ENCODE results near the gene RBM22. TPM values are rescaled to one million over a fixed set of nuclear protein-coding genes. Genes with fewer than 3 reads are reported as not detected.

RBM22 gene
- polyA plus RNA-seq, 1 donor from 2014 or later, result 67.9 TPM

DNA sequence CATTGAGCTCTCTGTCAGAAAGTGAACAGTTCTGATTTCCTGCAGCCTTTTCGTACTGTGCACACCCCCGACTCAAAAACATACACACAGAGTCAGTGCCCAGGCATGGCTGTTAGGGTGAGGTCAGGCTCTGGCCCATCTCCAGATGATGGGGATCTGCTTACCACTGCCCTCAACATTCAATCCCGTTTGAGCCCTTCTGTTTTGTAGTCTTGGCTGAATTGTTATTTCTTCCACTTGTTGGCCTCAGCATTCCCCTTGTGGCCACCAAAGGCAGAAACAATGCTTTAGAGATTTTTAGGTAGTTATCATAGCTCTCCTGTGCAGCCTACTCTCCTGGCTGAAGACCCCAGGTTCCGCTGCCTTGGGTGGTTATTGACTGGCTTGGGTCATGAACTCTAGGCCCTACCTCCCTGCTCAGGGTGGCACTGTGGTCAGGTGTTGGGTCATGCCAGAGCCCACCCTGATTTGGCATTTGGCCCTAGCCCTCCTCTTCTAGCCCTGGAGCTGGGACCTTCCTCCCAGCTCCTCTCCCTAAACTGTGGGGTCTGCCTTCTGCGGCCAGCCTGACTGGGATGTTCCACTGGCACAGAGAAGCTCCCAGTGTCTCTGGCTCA is 47.6 kb downstream of the RBM22 start:
- no peaks in the 10 kb centered on the region for H3K27me3 ChIP-seq (ENCODE audit: insufficient read depth, low read depth, low read length)
- no peaks in the 10 kb centered on the region for H3K36me3 ChIP-seq (ENCODE audit: insufficient read depth, low read length)
- H4K20me1 ChIP-seq (ENCODE audit: insufficient read depth), result no peaks in the 10 kb centered on the region
- no peaks in the 10 kb centered on the region for H3F3A ChIP-seq (ENCODE audit: insufficient read depth, low read length, poor library complexity, severe bottlenecking)
- no peak for TF ChIP-seq MXI1 (conservative IDR thresholded peaks at IDR 0.05; ENCODE audit: poor library complexity, severe bottlenecking)
- TF ChIP-seq, protein P1, sequence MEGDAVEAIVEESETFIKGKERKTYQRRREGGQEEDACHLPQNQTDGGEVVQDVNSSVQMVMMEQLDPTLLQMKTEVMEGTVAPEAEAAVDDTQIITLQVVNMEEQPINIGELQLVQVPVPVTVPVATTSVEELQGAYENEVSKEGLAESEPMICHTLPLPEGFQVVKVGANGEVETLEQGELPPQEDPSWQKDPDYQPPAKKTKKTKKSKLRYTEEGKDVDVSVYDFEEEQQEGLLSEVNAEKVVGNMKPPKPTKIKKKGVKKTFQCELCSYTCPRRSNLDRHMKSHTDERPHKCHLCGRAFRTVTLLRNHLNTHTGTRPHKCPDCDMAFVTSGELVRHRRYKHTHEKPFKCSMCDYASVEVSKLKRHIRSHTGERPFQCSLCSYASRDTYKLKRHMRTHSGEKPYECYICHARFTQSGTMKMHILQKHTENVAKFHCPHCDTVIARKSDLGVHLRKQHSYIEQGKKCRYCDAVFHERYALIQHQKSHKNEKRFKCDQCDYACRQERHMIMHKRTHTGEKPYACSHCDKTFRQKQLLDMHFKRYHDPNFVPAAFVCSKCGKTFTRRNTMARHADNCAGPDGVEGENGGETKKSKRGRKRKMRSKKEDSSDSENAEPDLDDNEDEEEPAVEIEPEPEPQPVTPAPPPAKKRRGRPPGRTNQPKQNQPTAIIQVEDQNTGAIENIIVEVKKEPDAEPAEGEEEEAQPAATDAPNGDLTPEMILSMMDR (IDR thresholded peaks at IDR 0.05; ENCODE audit: poor library complexity, severe bottlenecking), result no peak
- no peak for TF ChIP-seq EZH2 (IDR thresholded peaks at IDR 0.05; ENCODE audit: borderline replicate concordance, insufficient read depth, low read length, poor library complexity, severe bottlenecking)
- TF ChIP-seq RAD21 (conservative IDR thresholded peaks at IDR 0.05), result no peak
- TF ChIP-seq EP300 (conservative IDR thresholded peaks at IDR 0.05; ENCODE audit: poor library complexity, severe bottlenecking), result no peak
- no peak for TF ChIP-seq SMC3 (conservative IDR thresholded peaks at IDR 0.05; ENCODE audit: poor library complexity)
- no peak for TF ChIP-seq POLR2AphosphoS5 (IDR thresholded peaks at IDR 0.05)
- TF ChIP-seq, protein P2, sequence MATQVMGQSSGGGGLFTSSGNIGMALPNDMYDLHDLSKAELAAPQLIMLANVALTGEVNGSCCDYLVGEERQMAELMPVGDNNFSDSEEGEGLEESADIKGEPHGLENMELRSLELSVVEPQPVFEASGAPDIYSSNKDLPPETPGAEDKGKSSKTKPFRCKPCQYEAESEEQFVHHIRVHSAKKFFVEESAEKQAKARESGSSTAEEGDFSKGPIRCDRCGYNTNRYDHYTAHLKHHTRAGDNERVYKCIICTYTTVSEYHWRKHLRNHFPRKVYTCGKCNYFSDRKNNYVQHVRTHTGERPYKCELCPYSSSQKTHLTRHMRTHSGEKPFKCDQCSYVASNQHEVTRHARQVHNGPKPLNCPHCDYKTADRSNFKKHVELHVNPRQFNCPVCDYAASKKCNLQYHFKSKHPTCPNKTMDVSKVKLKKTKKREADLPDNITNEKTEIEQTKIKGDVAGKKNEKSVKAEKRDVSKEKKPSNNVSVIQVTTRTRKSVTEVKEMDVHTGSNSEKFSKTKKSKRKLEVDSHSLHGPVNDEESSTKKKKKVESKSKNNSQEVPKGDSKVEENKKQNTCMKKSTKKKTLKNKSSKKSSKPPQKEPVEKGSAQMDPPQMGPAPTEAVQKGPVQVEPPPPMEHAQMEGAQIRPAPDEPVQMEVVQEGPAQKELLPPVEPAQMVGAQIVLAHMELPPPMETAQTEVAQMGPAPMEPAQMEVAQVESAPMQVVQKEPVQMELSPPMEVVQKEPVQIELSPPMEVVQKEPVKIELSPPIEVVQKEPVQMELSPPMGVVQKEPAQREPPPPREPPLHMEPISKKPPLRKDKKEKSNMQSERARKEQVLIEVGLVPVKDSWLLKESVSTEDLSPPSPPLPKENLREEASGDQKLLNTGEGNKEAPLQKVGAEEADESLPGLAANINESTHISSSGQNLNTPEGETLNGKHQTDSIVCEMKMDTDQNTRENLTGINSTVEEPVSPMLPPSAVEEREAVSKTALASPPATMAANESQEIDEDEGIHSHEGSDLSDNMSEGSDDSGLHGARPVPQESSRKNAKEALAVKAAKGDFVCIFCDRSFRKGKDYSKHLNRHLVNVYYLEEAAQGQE (IDR thresholded peaks at IDR 0.05; ENCODE audit: borderline replicate concordance), result no peak
- TF ChIP-seq TAF1 (IDR thresholded peaks at IDR 0.05; ENCODE audit: low read depth), result no peak
- no peaks in the 10 kb centered on the region for H3K79me2 ChIP-seq (replicated peaks; ENCODE audit: insufficient read depth, low read length)
- H3K4me3 ChIP-seq (ENCODE audit: low read length), result no peak overlapping the region
- no peak overlapping the region for H3K9ac ChIP-seq (ENCODE audit: low read length)
- no peak overlapping the region for H3K27ac ChIP-seq (ENCODE audit: low read length)
- no peaks in the 10 kb centered on the region for H3K9me2 ChIP-seq (ENCODE audit: insufficient read depth, low read length)
- H3K4me2 ChIP-seq (ENCODE audit: low read length), result no peak overlapping the region
- no peak overlapping the region for H2AFZ ChIP-seq (ENCODE audit: low read depth, low read length)
- no peaks in the 10 kb centered on the region for H3K9me3 ChIP-seq (ENCODE audit: low read length)

DNA sequence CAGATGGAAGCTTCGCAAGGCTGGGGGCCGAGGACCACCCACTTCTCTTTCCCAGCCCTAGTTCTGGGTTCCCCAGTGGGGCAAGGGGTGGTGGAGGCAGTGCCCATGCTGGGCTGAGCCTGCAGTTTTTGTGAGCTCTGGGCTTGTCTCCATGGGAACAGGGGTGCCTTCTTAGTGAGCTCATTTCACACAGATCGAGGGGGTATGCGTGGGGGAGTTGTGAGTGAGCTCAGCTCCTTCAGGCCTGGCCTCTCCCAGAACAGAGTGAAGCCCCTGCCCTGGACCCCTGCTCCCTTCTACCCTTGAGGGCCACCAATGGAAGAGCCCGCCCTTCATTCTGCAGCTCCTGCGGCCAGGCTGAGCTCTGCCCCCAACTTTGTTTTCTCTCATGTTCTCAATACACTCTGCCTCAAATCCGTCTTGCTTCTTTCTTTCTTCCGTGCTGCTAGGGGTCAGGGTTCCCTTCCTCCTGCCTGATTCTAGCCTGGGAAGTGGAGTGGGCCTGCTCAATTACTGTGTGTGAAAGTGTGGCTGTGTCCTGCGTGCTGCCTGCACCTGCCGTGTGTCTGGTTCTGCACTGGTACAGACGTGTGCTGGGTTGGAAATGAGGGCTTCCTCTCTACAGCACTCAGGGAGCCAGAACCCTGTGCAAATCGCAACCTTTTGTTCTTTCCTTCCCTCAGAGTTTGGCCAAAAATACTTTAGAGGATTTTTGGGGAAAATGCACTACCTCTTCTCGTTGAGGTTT is 48.8 kb downstream of the RBM22 start:
- H3K27me3 ChIP-seq (ENCODE audit: insufficient read depth, low read depth, low read length), result no peaks in the 10 kb centered on the region
- no peak for TF ChIP-seq POLR2AphosphoS5 (IDR thresholded peaks at IDR 0.05)
- TF ChIP-seq SMC3 (conservative IDR thresholded peaks at IDR 0.05; ENCODE audit: poor library complexity), result no peak
- TF ChIP-seq MXI1 (conservative IDR thresholded peaks at IDR 0.05; ENCODE audit: poor library complexity, severe bottlenecking), result no peak
- TF ChIP-seq, protein P1 (IDR thresholded peaks at IDR 0.05; ENCODE audit: poor library complexity, severe bottlenecking), result no peak
- TF ChIP-seq TAF1 (IDR thresholded peaks at IDR 0.05; ENCODE audit: low read depth), result no peak
- TF ChIP-seq EZH2 (IDR thresholded peaks at IDR 0.05; ENCODE audit: borderline replicate concordance, insufficient read depth, low read length, poor library complexity, severe bottlenecking), result no peak
- H3K4me2 ChIP-seq (ENCODE audit: low read length), result no peak overlapping the region
- no peaks in the 10 kb centered on the region for H3F3A ChIP-seq (ENCODE audit: insufficient read depth, low read length, poor library complexity, severe bottlenecking)
- no peaks in the 10 kb centered on the region for H4K20me1 ChIP-seq (ENCODE audit: insufficient read depth)
- no peaks in the 10 kb centered on the region for H3K36me3 ChIP-seq (ENCODE audit: insufficient read depth, low read length)
- no peaks in the 10 kb centered on the region for H3K79me2 ChIP-seq (replicated peaks; ENCODE audit: insufficient read depth, low read length)
- no peak overlapping the region for H2AFZ ChIP-seq (ENCODE audit: low read depth, low read length)
- H3K9me2 ChIP-seq (ENCODE audit: insufficient read depth, low read length), result no peaks in the 10 kb centered on the region
- H3K9ac ChIP-seq (ENCODE audit: low read length), result no peak overlapping the region
- H3K27ac ChIP-seq (ENCODE audit: low read length), result no peak overlapping the region
- H3K4me3 ChIP-seq (ENCODE audit: low read length), result no peak overlapping the region
- no peaks in the 10 kb centered on the region for H3K9me3 ChIP-seq (ENCODE audit: low read length)

All from neural cell (in vitro differentiated cells).